ENCODE measurements around the gene SLC5A11. TPM values are rescaled to one million over a fixed set of nuclear protein-coding genes. Genes with fewer than 3 reads are reported as not detected.
"Not testable (repeated sequence)": the region's sequence is repeated elsewhere in the genome, so short reads cannot be mapped to it uniquely, and the experiment has no call there.

Gene SLC5A11
- total RNA-seq: not detected in 2 replicates

GRCh38 chr16:24845726-24846547 is at the start of gene SLC5A11:
Gene SLC5A11 (plus strand): TSS chr16:24845963. CDS start chr16:24858644, 12,681 bp downstream.
- DNase-seq (ENCODE audit: low read depth): no peak

GRCh38 chr16:24800586-24800985 is 45.2 kb upstream of the SLC5A11 start:
- peak; percentile 76 for DNase-seq (ENCODE audit: low read depth)

- no peak for DNase-seq (ENCODE audit: low read depth)
These were observed 43.9 kb upstream of the SLC5A11 start for GRCh38 chr16:24801761-24802302.

- no peak for DNase-seq (ENCODE audit: low read depth)
These were observed 40.3 kb upstream of the SLC5A11 start for GRCh38 chr16:24805484-24805883.

DNA sequence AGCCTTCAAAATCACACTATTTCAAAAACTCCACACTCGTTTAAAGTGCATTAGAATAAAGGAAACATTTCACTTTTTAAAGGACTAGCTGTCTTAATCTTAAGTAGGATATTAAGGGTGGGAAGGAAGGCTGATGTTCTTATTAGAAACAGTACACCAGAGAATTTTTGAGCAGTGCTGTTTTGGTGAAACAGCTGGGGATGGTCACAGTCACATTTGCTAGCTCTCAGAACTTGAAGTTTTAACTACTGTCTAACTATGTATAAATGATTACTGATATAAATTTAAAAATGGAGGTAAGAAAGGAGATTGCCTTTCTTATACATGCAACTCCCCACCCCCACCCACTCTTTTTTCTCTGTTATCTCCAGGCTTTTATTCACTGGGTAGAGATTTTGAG is 38.5 kb upstream of the SLC5A11 start:
- no peak for DNase-seq (ENCODE audit: low read depth)

GRCh38 chr16:24810951-24811843 is 34.6 kb upstream of the SLC5A11 start:
- no peak for DNase-seq (ENCODE audit: low read depth)

DNA sequence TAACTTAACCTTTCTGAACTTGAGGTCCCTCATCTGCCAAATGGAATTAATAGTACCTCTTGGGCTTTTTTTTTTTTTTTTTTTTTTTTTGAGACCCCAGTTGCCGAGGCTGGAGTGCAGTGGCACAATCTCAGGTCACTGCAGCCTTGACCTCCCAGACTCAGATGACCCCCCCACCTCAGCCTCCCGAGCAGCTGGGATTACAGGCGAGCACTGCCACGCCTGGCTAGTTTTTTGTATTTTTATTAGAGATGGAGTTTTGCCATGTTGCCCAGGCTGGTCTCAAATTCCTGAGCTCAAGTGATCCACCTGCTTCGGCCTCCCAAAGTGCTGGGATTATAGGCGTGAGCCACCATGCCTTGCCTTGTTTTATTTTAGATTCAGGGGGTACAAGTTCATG is 33.0 kb upstream of the SLC5A11 start:
- DNase-seq (ENCODE audit: low read depth): not testable (repeated sequence)

DNA sequence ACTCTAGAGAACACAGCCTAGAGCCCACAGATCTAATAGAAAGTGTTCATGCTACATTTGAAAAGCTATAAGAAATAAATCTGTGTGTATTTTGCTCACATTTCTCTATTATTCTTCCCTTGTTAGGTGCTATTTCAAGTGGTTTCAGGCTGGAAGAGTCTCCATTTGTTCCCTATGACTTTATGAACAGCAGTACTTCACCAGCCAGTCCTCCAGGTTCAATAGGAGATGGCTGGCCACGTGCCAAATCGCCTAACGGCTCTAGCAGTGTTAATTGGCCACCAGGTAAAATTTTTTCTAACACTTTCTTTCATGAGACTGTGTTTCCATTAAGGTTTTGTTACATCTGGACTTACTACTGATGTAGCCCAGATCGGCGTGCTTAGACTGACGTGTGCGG is 30.7 kb upstream of the SLC5A11 start:
- no peak for DNase-seq (ENCODE audit: low read depth)

DNA sequence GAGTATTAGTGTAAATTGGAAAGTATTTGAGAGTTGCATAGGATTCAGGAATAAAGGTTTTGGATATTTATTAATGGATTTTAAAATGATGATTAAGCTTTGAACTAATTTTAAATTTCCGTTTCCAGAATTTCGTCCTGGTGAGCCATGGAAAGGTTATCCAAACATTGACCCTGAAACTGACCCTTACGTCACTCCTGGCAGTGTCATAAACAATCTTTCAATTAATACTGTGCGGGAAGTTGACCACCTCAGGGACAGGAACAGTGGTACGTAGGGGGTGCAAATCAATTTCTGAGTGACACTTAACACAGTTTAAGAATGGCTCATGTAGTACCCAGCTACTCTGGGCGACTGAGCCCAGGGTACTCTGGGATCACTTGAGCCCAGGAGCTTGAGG is 29.1 kb upstream of the SLC5A11 start:
- DNase-seq (ENCODE audit: low read depth): no peak

- no peak for DNase-seq (ENCODE audit: low read depth)
These were observed 26.2 kb upstream of the SLC5A11 start for GRCh38 chr16:24819462-24820040.

- DNase-seq (ENCODE audit: low read depth): no peak
These were observed 25.2 kb upstream of the SLC5A11 start for GRCh38 chr16:24820522-24820921.

- DNase-seq (ENCODE audit: low read depth): no peak
These were observed 24.6 kb upstream of the SLC5A11 start for GRCh38 chr16:24821129-24821528.

DNA sequence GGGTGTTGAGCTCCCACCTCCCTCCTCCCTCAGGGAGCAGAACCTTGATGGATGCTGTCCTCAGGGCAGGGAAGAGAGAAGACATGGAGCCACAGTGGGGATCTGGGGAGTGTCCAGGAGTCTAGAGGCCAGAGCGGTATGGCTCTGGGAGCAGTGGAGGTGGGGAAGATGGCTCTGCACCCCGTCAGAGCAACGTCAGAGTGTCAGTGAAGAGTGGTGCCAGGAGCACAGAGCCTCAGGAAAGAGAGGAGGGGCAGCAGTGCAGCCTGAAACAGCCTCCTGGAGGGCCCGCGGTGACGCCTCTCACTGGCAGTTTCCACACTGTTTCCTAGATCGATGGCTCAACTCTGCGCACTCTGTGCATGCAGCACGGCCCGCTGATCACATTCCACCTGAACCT is 23.2 kb upstream of the SLC5A11 start:
- DNase-seq (ENCODE audit: low read depth): no peak

GRCh38 chr16:24822974-24823373 is 22.8 kb upstream of the SLC5A11 start:
- no peak for DNase-seq (ENCODE audit: low read depth)

- DNase-seq (ENCODE audit: low read depth): no peak
These were observed 20.1 kb upstream of the SLC5A11 start for GRCh38 chr16:24825696-24826095.

DNA sequence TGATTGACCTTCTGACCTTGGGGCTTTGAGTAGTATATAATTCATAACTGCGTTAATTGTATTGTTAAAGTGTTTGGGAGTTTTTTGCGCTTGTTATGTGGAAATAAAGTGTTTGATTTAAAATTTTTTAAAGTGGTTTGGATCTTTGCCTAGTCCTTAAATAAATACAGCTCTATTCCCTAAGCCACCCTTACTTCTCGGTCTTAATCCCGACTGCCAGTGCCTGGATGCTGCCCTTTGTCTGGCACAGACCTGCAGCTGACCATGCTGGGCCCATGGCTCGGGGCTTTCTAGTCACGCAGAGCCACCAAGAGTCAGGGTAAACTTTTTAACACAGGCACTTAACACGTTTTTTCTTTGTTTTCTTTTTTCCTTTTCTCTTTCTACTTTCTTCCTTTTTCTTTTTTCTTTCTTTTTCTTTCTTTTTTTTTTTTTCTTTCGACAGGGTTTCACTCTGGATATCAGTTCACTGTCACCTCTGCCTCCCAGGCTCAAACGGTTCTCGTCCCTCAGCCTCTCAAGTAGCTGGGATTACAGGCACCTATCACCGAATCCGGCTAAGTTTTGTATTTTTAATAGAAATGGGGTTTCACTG is 19.6 kb upstream of the SLC5A11 start:
- DNase-seq (ENCODE audit: low read depth): no peak

DNA sequence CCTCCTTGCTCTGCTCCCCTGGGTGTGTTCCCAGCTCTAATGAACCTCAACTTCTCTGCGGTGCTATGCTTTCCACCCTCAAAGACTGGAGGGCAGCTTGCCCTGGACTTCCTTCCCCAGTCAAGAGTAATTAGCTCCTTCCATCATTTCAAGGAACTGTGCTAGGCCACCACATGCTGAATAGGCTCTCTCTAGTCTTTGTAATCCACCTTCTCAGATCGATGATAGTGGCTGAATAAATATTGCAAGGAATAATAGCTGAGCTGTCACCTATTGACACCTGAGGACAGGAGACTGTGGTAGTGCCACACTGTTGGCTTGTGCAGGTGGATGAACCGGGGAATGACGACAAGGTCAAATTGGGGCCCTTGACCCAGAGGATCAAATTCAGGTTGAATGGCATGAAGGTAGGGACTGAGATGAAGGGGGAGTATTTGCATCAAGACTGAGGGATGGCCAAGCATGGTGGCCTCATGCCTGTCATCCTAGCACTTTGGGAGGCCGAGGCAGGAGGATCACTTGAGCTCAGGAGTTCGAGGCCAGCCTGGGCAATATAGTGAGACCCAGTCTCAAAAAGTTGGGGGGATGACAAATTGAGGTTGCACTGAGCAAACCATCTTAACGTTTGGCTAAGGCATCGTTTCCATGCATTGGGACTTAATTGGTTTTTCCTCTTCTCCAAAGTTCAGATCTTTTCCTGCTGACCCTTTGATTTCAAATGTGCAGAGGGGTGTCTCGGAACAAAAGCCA is 18.8 kb upstream of the SLC5A11 start:
- no peak for DNase-seq (ENCODE audit: low read depth)

DNA sequence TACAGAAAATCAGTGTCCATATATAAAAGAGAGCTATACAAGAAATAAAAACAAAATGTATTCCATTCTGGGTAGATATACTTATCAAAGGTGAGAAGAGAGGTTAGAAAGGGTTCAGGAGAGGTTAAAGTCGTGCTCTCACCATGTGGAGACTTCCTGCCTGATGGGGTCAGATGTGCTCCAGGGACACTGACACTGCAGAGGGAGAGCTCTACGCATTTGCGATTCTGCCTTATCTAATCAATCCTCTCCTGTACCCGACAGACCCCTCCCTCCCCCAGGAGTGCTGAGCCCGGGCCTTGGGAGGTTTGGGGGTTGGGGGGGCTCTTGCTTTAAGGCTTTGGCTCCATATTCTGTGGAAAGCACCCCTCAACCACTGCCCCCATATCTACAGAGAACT is 16.6 kb upstream of the SLC5A11 start:
- DNase-seq (ENCODE audit: low read depth): no peak

DNA sequence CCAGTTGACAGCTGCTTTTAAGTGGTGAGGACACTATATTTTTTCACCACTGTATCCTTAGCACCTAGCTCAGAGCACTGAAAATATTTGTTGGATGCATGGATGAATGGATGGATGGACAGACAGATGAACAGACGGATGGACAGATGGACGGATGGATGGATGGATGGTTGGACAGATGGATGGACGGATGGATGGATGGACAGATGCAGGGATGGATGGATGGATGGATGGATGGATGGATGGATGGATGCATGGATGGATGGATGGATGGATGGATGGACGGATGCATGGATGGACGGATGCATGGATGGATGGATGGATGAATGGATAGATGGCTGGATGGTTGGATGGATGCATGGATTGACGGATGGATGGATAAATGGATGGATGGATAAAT is 12.4 kb upstream of the SLC5A11 start:
- no peak for DNase-seq (ENCODE audit: low read depth)

- peak; percentile 41 for DNase-seq (ENCODE audit: low read depth)
These were observed 11.1 kb upstream of the SLC5A11 start for GRCh38 chr16:24834459-24835335.

All from renal cortical epithelial cell (primary cell).